H9 (cell line): Measurements from ENCODE around the gene MPPE1. TPM values are rescaled to one million over a fixed set of nuclear protein-coding genes. Genes with fewer than 3 reads are reported as not detected.

Experiments used
- DNase-seq: peaks from one replicate; pipeline ENCODE4 v3.0.0-alpha.2; 2017
- H2AFZ ChIP-seq: one replicate; pipeline ENCODE4 v1.6.1; 2013; ENCODE audit warnings: mild to moderate bottlenecking, low read length, control low read depth, moderate library complexity
- H2AK5ac ChIP-seq: 2 replicates; pipeline ENCODE4 v1.6.1; 2013; ENCODE audit warnings: low read length, control low read depth, mixed read lengths; ENCODE audit not compliant: insufficient read length
- H2BK120ac ChIP-seq: one replicate; pipeline ENCODE4 v1.6.1; 2013; ENCODE audit warnings: low read depth, mild to moderate bottlenecking, low read length, control low read depth, inconsistent platforms; ENCODE audit not compliant: poor library complexity, severe bottlenecking
- H2BK12ac ChIP-seq: 2 replicates; pipeline ENCODE4 v1.6.1; 2013; ENCODE audit warnings: low read length, control low read depth, mixed read lengths, low read depth; ENCODE audit not compliant: insufficient read length
- H2BK15ac ChIP-seq: 2 replicates; pipeline ENCODE4 v1.6.1; 2013; ENCODE audit warnings: low read depth, low read length, control low read depth
- H2BK20ac ChIP-seq: one replicate; pipeline ENCODE4 v1.6.1; 2013; ENCODE audit warnings: low read depth, mild to moderate bottlenecking, low read length, control low read depth, inconsistent platforms; ENCODE audit not compliant: poor library complexity, severe bottlenecking
- H2BK5ac ChIP-seq: 2 replicates; pipeline ENCODE4 v1.6.1; 2013; ENCODE audit warnings: low read length, control low read depth, mixed read lengths; ENCODE audit not compliant: insufficient read length
- H3K14ac ChIP-seq: 2 replicates; pipeline ENCODE4 v1.6.1; 2013; ENCODE audit warnings: low read length, control low read depth; ENCODE audit not compliant: insufficient read depth
- H3K18ac ChIP-seq: 2 replicates; pipeline ENCODE4 v1.6.1; 2013; ENCODE audit warnings: low read depth, mild to moderate bottlenecking, mixed read lengths, low read length, control low read depth; ENCODE audit not compliant: insufficient read length
- H3K23ac ChIP-seq: 2 replicates; pipeline ENCODE4 v1.6.1; 2013; ENCODE audit warnings: low read length, control low read depth, mixed read lengths, low read depth; ENCODE audit not compliant: insufficient read length
- H3K23me2 ChIP-seq: 2 replicates; pipeline ENCODE4 v1.6.1; 2013; ENCODE audit warnings: low read depth, mild to moderate bottlenecking, mixed read lengths, low read length, control low read depth; ENCODE audit not compliant: insufficient read length, poor library complexity, severe bottlenecking
- H3K27ac ChIP-seq: 2 replicates; pipeline ENCODE4 v1.5.1; 2013; ENCODE audit warnings: low read length, control low read depth, mixed read lengths, low read depth; ENCODE audit not compliant: insufficient read length
- H3K27me3 ChIP-seq: 2 replicates; pipeline ENCODE4 v1.6.1; 2013; ENCODE audit warnings: low read length, control low read depth, inconsistent platforms; ENCODE audit not compliant: insufficient read depth
- H3K4ac ChIP-seq: 2 replicates; pipeline ENCODE4 v1.6.1; 2013; ENCODE audit warnings: low read depth, mild to moderate bottlenecking, control low read depth, inconsistent platforms, low read length, moderate library complexity
- H3K4me1 ChIP-seq: 2 replicates; pipeline ENCODE4 v1.6.1; 2013; ENCODE audit warnings: low read length, control low read depth, inconsistent platforms; ENCODE audit not compliant: insufficient read depth
- H3K4me2 ChIP-seq: 2 replicates; pipeline ENCODE4 v1.6.1; 2013; ENCODE audit warnings: low read length, control low read depth, mixed read lengths; ENCODE audit not compliant: insufficient read length, insufficient read depth
- H3K56ac ChIP-seq: 2 replicates; pipeline ENCODE4 v1.6.1; 2013; ENCODE audit warnings: low read depth, mild to moderate bottlenecking, mixed read lengths, low read length, control low read depth; ENCODE audit not compliant: insufficient read length
- H3K79me1 ChIP-seq: 2 replicates; pipeline ENCODE4 v1.6.1; 2013; ENCODE audit warnings: low read depth, mild to moderate bottlenecking, moderate library complexity, low read length, control low read depth, inconsistent platforms; ENCODE audit not compliant: insufficient read depth, poor library complexity, severe bottlenecking
- H3K79me2 ChIP-seq: 2 replicates; pipeline ENCODE4 v1.6.1; 2013; ENCODE audit warnings: low read length, control low read depth, inconsistent platforms; ENCODE audit not compliant: insufficient read depth
- H3K9ac ChIP-seq: 2 replicates; pipeline ENCODE4 v1.6.1; 2013; ENCODE audit warnings: low read length, control low read depth, mixed read lengths; ENCODE audit not compliant: insufficient read length; ENCODE audit errors: extremely low read depth
- H3K9me3 ChIP-seq: one replicate; pipeline ENCODE4 v1.6.1; 2013; ENCODE audit warnings: low read depth, low read length, inconsistent platforms; ENCODE audit not compliant: control insufficient read depth
- H3T11ph ChIP-seq: one replicate; pipeline ENCODE4 v1.6.1; 2013; ENCODE audit warnings: mild to moderate bottlenecking, low read length, control low read depth, inconsistent platforms
- H4K20me1 ChIP-seq: one replicate; pipeline ENCODE4 v1.6.1; 2013; ENCODE audit not compliant: control insufficient read depth, insufficient read length, insufficient read depth
- H4K5ac ChIP-seq: 2 replicates; pipeline ENCODE4 v1.6.1; 2013; ENCODE audit warnings: low read depth, mild to moderate bottlenecking, mixed read lengths, low read length, control low read depth; ENCODE audit not compliant: insufficient read length
- H4K8ac ChIP-seq: replicated peaks from 2 replicates; pipeline ENCODE4 v1.6.1; 2013; ENCODE audit warnings: low read length, control low read depth, mixed read lengths, low read depth; ENCODE audit not compliant: insufficient read length
- H4K91ac ChIP-seq: 2 replicates; pipeline ENCODE4 v1.6.1; 2013; ENCODE audit warnings: low read depth, mild to moderate bottlenecking, moderate library complexity, mixed read lengths, low read length, control low read depth; ENCODE audit not compliant: insufficient read length
- H3K27ac Mint-ChIP-seq, 3 experiments: 2 replicates in 2 of 3; 3 replicates in 1 of 3; pipeline ENCODE4 v1.8.0; 2020 to 2021; ENCODE audit warnings: mixed read lengths in 3 of 3, mild to moderate bottlenecking in 1 of 3, moderate library complexity in 1 of 3
- H3K27me3 Mint-ChIP-seq: 2 replicates; pipeline ENCODE4 v1.8.0; 2021; ENCODE audit warnings: low read depth, mild to moderate bottlenecking, moderate library complexity, mixed read lengths
- H3K36me3 Mint-ChIP-seq, 3 experiments: 2 replicates in 2 of 3; 3 replicates in 1 of 3; pipeline ENCODE4 v1.8.0; 2020 to 2021; ENCODE audit warnings: low read depth in 3 of 3, mixed read lengths in 3 of 3; ENCODE audit not compliant: insufficient read depth in 1 of 3
- H3K4me1 Mint-ChIP-seq, 2 experiments: 2 replicates each; pipeline ENCODE4 v1.8.0; 2020; ENCODE audit warnings: mixed read lengths in 2 of 2
- H3K4me3 Mint-ChIP-seq, 2 experiments: 2 replicates in 1 of 2; 3 replicates in 1 of 2; pipeline ENCODE4 v1.8.0; 2020 to 2021; ENCODE audit warnings: mild to moderate bottlenecking in 2 of 2, mixed read lengths in 2 of 2, moderate library complexity in 1 of 2
- H3K9me3 Mint-ChIP-seq, 2 experiments: 2 replicates in 1 of 2; 3 replicates in 1 of 2; pipeline ENCODE4 v1.8.0; 2020; ENCODE audit warnings: mild to moderate bottlenecking in 2 of 2, mixed read lengths in 2 of 2, moderate library complexity in 1 of 2
- WGBS: extraction: QIAGEN DNeasy Blood & Tissue Kit; methylation state at CpG from one replicate; pipeline ENCODE4 v1.1.7; 2013; ENCODE audit warnings: missing lambda C conversion rate, low lambda C conversion rate, mixed read lengths; ENCODE audit not compliant: insufficient read length; ENCODE audit errors: extremely low coverage; 5-methylcytosine and 5-hydroxymethylcytosine counted together
- total RNA-seq: library from RNA; stranded (reverse); gene quantifications from 2 replicates; pipeline ENCODE4 v1.2.1, GENCODE V29; 2021
- TF ChIP-seq, protein P1 (sequence below): fragments of 200-600 bp; sonication (generic); conservative IDR thresholded peaks from 3 replicates; pipeline ENCODE4 v1.8.0; 2021; ENCODE audit warnings: antibody characterized with exemption, mild to moderate bottlenecking

The MPPE1 gene
- total RNA-seq, 1 experiment from 2014 or later, result 13.2 TPM

DNA sequence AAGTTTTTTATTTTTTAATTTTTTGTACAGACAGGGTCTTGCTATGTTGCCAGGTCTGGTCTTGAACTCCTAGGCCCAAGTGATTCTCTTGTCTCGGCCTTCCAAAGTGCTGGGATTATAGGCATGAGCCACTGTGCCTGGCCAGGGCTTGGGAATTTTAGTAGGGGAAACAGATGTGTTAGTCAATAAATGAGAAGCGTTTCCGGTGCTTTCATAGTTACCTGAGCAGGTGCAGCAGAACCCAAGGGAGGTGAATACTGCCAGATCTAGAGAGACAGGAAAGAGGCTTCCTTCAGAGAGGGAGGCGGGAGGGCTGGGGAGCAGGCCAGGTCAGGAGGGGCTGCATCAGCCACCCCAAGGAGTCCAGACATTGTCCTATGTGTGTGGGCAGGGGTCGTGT, 42.7 kb upstream of the MPPE1 start:
- no peak overlapping the region for H4K5ac ChIP-seq
- no peaks in the 10 kb centered on the region for H4K20me1 ChIP-seq
- H2BK20ac ChIP-seq, result no peak overlapping the region
- Mint-ChIP-seq H3K27me3 (peaks cover 1% of the 10 kb centered on the region; the same call in 1 of the 2 replicates), H3K4me3 (no peak overlapping the region), H3K4me1 (peaks cover 37 to 43% of the 10 kb centered on the region in 2 experiments), H3K36me3 (no peaks in the 10 kb centered on the region), H3K27ac (peak overlapping the region in 1 of 3 experiments; percentile 82; a peak in 1 of 7 replicates), H3K9me3 (no peaks in the 10 kb centered on the region)
- H4K91ac ChIP-seq, result no peak overlapping the region
- H4K8ac ChIP-seq, result no peak overlapping the region
- H3K4me2 ChIP-seq, result no peak overlapping the region
- no peak overlapping the region for H2BK120ac ChIP-seq
- H3K79me1 ChIP-seq, result no peaks in the 10 kb centered on the region
- H3K18ac ChIP-seq, result no peak overlapping the region
- no peak overlapping the region for H2AK5ac ChIP-seq
- no peak overlapping the region for H3K56ac ChIP-seq
- no peak for DNase-seq
- H3K27me3 ChIP-seq, result no peaks in the 10 kb centered on the region
- no peak overlapping the region for H2BK15ac ChIP-seq
- peaks cover 3% of the 10 kb centered on the region for H3K23me2 ChIP-seq
- H3T11ph ChIP-seq, result no peak overlapping the region
- no peak overlapping the region for H3K4ac ChIP-seq
- TF ChIP-seq, protein P1, sequence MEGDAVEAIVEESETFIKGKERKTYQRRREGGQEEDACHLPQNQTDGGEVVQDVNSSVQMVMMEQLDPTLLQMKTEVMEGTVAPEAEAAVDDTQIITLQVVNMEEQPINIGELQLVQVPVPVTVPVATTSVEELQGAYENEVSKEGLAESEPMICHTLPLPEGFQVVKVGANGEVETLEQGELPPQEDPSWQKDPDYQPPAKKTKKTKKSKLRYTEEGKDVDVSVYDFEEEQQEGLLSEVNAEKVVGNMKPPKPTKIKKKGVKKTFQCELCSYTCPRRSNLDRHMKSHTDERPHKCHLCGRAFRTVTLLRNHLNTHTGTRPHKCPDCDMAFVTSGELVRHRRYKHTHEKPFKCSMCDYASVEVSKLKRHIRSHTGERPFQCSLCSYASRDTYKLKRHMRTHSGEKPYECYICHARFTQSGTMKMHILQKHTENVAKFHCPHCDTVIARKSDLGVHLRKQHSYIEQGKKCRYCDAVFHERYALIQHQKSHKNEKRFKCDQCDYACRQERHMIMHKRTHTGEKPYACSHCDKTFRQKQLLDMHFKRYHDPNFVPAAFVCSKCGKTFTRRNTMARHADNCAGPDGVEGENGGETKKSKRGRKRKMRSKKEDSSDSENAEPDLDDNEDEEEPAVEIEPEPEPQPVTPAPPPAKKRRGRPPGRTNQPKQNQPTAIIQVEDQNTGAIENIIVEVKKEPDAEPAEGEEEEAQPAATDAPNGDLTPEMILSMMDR, result no peak
- no peak overlapping the region for H3K9ac ChIP-seq
- H3K79me2 ChIP-seq, result no peaks in the 10 kb centered on the region
- H2AFZ ChIP-seq, result no peak overlapping the region
- H3K23ac ChIP-seq, result no peak overlapping the region
- H2BK5ac ChIP-seq, result no peak overlapping the region
- H3K27ac ChIP-seq, result no peak overlapping the region
- H3K9me3 ChIP-seq, result no peaks in the 10 kb centered on the region
- no peak overlapping the region for H3K14ac ChIP-seq
- H3K4me1 ChIP-seq, result peaks cover 2% of the 10 kb centered on the region; the same call in 1 of the 2 replicates
- no CpG with 5 or more reads among the region's 5 CpGs for WGBS
- no peak overlapping the region for H2BK12ac ChIP-seq
